ENCODE measurements around the gene PGAP2. TPM values are rescaled to one million over a fixed set of nuclear protein-coding genes. Genes with fewer than 3 reads are reported as not detected.

Gene PGAP2
- total RNA-seq, 1 donor: 8.2 TPM

DNA sequence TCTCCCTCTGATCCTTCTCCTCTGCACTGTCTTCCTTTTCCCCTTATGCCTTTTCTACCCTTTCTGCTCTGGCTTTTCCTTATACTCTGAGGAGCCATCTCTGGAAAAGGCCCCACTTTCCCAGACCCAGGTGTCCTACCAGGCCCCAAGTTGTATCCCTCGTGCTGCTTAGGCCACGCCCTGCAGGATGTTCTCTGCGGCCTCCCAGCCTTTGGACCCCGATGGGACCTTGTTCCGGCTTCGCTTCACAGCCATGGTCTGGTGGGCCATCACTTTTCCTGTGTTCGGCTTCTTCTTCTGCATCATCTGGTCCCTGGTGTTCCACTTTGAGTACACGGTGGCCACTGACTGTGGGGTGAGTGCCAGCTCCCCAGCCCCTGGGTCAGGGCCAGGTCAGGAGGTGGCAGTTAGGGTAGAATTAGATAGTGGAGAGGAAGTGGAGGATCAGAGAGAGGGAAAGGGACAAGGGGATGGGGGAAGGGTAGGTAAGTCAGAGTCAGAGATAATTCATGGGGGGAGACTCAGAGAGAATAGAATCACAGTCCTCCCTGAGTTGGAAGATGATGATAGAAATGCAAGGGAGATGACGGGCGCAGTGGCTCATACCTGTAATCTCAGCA lies 8.9 kb downstream of the PGAP2 start:
- H3K4me3 ChIP-seq (ENCODE audit: low read depth, low read length): no peak overlapping the region
- TF ChIP-seq, protein P1, sequence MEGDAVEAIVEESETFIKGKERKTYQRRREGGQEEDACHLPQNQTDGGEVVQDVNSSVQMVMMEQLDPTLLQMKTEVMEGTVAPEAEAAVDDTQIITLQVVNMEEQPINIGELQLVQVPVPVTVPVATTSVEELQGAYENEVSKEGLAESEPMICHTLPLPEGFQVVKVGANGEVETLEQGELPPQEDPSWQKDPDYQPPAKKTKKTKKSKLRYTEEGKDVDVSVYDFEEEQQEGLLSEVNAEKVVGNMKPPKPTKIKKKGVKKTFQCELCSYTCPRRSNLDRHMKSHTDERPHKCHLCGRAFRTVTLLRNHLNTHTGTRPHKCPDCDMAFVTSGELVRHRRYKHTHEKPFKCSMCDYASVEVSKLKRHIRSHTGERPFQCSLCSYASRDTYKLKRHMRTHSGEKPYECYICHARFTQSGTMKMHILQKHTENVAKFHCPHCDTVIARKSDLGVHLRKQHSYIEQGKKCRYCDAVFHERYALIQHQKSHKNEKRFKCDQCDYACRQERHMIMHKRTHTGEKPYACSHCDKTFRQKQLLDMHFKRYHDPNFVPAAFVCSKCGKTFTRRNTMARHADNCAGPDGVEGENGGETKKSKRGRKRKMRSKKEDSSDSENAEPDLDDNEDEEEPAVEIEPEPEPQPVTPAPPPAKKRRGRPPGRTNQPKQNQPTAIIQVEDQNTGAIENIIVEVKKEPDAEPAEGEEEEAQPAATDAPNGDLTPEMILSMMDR (IDR thresholded peaks at IDR 0.05; ENCODE audit: insufficient read depth, low read depth, low read length): no peak
- no peak for DNase-seq (ENCODE audit: low read depth)

DNA sequence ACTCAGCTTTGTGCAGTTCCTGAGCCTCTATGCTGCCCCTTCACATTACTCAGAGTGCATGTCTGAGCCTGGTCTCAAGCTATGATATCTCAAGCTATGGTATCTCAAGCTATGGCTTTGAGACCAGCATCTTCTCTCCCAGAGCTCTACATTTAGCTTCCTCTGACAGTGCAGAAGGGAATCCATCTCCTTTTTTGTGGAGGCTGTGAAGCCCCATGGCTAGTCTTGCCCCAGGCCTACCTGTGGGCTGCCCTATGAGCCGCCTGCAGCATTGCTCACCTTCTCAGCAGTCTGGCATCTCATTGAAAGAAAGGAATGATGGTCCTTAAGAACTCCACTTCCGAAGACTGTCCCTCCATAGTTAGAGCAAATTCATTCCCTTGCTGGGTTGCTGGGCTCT lies 12.6 kb downstream of the PGAP2 start:
- TF ChIP-seq, protein P1 (IDR thresholded peaks at IDR 0.05; ENCODE audit: insufficient read depth, low read depth, low read length): no peak
- DNase-seq (ENCODE audit: low read depth): no peak
- H3K4me3 ChIP-seq (ENCODE audit: low read depth, low read length): no peak overlapping the region

DNA sequence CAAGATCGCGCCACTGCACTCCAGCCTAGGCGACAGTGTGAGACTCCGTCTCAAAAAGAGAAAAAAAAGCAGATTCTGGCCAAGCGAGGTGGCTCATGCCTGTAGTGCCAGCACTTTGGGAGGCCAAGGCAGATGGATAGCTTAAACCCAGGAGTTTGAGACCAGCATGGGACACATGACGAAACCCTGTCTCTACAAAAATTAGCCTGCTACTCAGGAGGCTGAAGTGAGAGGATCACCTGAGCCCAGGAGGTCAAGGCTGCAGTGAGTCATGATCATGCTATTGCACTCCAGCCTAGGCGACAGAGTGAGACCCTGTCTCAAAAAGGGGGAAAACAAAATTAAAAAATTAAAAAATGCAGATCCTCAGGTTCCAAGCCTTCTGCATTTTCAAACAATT lies 14.0 kb downstream of the PGAP2 start:
- no peak for DNase-seq (ENCODE audit: low read depth)
- H3K4me3 ChIP-seq (ENCODE audit: low read depth, low read length): no peak overlapping the region
- TF ChIP-seq, protein P1 (IDR thresholded peaks at IDR 0.05; ENCODE audit: insufficient read depth, low read depth, low read length): no peak

DNA sequence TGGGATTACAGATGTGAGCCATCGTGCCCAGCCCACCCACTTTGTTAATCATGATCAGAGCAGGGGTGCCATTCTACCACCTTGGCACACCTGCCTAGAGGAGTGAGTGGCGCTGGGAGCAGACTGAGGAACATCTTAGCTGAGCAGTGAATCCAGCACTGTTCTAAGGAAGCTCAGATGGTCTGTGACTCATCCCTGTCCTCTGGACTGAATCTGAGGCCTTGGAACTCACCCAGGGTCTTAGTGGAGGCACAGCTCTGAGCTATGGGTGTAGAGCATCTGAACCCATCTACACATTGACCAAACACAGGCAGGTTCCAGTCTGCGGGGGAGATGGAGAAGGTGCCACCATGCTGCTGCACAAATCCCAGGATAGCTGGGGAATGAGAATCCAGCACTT lies 14.9 kb downstream of the PGAP2 start:
- TF ChIP-seq, protein P1 (IDR thresholded peaks at IDR 0.05; ENCODE audit: insufficient read depth, low read depth, low read length): no peak
- H3K4me3 ChIP-seq (ENCODE audit: low read depth, low read length): no peak overlapping the region
- DNase-seq (ENCODE audit: low read depth): peak; percentile 68

DNA sequence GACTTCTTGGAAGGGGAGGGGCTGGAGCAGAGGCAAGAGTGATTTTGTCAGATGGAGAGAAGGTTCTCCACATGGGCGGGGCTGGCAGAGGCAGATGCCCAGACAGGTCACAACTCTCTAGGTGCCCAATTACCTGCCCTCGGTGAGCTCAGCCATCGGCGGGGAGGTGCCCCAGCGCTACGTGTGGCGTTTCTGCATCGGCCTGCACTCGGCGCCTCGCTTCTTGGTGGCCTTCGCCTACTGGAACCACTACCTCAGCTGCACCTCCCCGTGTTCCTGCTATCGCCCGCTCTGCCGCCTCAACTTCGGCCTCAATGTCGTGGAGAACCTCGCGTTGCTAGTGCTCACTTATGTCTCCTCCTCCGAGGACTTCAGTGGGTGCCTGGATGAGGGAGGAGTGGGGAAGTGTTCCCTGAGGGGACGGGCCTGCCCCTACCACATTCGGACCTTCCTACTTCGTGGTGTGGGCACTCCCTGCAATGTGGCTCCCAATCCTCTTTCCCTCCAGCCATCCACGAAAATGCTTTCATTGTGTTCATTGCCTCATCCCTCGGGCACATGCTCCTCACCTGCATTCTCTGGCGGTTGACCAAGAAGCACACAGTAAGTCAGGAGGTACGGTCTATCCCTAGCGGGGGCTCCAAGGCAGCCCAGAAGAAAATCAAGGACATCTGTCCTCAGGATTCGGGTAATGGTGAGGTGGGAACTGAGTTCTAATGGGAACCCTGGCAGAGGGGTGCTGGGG lies 15.6 kb downstream of the PGAP2 start:
- DNase-seq (ENCODE audit: low read depth): no peak
- H3K4me3 ChIP-seq (ENCODE audit: low read depth, low read length): no peak overlapping the region
- TF ChIP-seq, protein P1 (IDR thresholded peaks at IDR 0.05; ENCODE audit: insufficient read depth, low read depth, low read length): no peak

DNA sequence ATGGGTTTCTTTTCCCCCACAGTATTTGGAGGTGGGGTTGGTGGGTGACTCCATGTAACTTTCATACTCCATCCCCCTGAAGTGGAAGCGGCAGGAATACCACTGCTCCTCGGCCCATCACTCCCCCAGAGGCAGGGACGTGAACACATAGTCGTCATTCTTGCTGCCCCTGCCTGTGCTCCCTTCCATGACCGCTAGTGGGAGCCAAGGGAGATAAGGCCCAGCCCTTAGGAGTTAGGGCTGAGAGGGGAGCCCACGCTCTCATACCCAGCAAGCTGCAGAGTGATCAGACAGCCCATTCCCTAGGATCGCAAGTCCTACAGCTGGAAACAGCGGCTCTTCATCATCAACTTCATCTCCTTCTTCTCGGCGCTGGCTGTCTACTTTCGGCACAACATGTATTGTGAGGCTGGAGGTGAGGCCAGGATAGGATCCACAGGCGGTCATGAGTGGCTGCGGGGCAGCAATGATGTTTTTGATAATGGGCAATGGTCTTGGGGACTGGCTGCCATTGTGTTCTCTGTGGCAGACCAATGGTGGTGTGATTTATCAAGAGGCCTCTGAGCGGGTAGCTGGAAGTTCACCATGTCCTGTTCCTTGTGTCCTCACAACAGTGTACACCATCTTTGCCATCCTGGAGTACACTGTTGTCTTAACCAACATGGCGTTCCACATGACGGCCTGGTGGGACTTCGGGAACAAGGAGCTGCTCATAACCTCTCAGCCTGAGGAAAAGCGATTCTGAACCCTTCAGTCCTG lies 16.5 kb downstream of the PGAP2 start:
- no peak overlapping the region for H3K4me3 ChIP-seq (ENCODE audit: low read depth, low read length)
- TF ChIP-seq, protein P1 (IDR thresholded peaks at IDR 0.05; ENCODE audit: insufficient read depth, low read depth, low read length): peak; percentile 78
- peak; percentile 42 for DNase-seq (ENCODE audit: low read depth)
